Testis (tissue), 2 donors: ENCODE data around the gene C5orf58.

Source experiments
- POLR2A ChIP-seq: fragments of 450-650 bp; IDR thresholded peaks from one replicate; pipeline ENCODE4 v1.6.1; 2017; ENCODE audit warnings: antibody characterized with exemption, mild to moderate bottlenecking, moderate library complexity
- TF ChIP-seq, protein P1 (sequence below), 3 experiments: fragments of 450-650 bp in 2 of 3; fragments of 200-600 bp in 1 of 3; sonication (generic) in 1 of 3; IDR thresholded peaks; one replicate each; pipeline ENCODE4 v1.5.1; 2016 to 2019; ENCODE audit warnings: antibody characterized with exemption in 3 of 3, mild to moderate bottlenecking in 2 of 3, moderate library complexity in 1 of 3

DNA sequence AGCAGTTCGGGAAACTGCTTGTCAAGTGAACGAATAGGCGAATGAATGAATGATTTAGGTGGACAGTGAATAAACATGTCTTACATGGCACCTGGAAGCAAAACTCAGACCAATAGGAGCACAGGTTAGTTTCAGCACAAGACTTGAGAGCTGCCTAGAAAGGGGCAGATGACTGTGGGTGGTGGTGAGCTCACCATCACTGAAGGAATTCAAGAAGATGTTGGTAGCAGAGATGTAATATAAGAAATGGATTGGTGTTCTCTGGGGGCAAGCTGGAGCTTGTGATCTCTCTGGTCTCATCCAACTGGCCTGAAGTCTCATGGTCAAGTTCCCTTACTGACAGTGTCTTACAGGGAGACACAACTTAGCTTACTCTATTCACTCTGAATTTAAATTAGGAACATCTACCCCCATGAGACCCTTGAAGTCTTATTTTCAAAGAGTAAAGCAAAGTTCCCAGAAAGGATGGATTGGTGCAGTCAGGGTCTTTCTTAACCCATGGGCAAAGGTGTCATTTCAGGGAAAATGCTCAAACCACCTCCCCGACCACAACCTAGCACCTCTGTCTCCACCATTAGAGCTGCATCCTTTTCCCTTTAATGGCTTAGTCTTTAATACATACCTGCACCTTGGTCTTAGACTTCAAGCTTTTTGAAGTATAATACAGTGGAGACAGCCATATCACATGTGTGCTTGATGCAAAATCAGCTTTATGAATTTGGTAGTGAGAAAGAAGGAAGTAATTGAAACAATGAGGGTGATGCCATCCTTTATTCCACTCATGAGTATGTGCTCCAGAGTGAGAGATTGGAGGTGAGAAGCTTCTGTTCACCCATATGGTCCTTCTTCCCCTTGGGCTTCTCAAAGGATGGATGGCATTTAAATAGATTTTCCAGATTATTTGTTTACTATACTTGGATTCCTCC, 59.7 kb downstream of the C5orf58 start:
- TF ChIP-seq, protein P1, sequence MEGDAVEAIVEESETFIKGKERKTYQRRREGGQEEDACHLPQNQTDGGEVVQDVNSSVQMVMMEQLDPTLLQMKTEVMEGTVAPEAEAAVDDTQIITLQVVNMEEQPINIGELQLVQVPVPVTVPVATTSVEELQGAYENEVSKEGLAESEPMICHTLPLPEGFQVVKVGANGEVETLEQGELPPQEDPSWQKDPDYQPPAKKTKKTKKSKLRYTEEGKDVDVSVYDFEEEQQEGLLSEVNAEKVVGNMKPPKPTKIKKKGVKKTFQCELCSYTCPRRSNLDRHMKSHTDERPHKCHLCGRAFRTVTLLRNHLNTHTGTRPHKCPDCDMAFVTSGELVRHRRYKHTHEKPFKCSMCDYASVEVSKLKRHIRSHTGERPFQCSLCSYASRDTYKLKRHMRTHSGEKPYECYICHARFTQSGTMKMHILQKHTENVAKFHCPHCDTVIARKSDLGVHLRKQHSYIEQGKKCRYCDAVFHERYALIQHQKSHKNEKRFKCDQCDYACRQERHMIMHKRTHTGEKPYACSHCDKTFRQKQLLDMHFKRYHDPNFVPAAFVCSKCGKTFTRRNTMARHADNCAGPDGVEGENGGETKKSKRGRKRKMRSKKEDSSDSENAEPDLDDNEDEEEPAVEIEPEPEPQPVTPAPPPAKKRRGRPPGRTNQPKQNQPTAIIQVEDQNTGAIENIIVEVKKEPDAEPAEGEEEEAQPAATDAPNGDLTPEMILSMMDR (IDR thresholded peaks at IDR 0.05): no peak
- no peak for TF ChIP-seq POLR2A
